HG02759 (cell line): ENCODE results near the gene DLGAP3.
"Not testable (repeated sequence)": the region's sequence is repeated elsewhere in the genome, so short reads cannot be mapped to it uniquely, and the experiment has no call there.

Experiments
- ATAC-seq: cut with Tn5 transposase; IDR thresholded peaks from one replicate; pipeline ENCODE4 v1.9.1; 2021; ENCODE audit warnings: mild to moderate bottlenecking, moderate library complexity; ENCODE audit not compliant: unreplicated experiment

The DLGAP3 gene, protein sequence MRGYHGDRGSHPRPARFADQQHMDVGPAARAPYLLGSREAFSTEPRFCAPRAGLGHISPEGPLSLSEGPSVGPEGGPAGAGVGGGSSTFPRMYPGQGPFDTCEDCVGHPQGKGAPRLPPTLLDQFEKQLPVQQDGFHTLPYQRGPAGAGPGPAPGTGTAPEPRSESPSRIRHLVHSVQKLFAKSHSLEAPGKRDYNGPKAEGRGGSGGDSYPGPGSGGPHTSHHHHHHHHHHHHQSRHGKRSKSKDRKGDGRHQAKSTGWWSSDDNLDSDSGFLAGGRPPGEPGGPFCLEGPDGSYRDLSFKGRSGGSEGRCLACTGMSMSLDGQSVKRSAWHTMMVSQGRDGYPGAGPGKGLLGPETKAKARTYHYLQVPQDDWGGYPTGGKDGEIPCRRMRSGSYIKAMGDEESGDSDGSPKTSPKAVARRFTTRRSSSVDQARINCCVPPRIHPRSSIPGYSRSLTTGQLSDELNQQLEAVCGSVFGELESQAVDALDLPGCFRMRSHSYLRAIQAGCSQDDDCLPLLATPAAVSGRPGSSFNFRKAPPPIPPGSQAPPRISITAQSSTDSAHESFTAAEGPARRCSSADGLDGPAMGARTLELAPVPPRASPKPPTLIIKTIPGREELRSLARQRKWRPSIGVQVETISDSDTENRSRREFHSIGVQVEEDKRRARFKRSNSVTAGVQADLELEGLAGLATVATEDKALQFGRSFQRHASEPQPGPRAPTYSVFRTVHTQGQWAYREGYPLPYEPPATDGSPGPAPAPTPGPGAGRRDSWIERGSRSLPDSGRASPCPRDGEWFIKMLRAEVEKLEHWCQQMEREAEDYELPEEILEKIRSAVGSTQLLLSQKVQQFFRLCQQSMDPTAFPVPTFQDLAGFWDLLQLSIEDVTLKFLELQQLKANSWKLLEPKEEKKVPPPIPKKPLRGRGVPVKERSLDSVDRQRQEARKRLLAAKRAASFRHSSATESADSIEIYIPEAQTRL

DNA sequence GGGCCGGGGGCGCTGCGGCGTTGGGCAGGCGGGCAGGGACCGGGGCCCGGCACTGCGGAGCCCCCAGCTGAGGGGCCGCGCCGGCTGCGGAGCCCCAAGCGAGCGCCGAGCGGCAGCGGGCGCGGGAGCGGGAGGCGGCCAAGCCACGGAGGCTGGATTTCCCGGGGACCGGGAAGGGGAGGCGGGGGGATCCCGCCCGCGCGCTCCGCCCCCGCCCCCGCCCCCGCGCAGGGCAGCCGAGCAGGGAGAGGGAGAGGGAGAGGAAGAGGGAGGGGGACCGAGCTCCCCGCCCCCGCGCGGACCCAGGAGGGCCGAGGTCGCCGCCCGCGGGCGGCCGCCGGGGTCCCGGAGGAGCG, at the start of gene DLGAP3:
Gene DLGAP3 (minus strand): TSS at position 154 of the 356 bp plus-strand sequence. CDS start 24,267 bp downstream, outside the sequence.
- no peak for ATAC-seq

DNA sequence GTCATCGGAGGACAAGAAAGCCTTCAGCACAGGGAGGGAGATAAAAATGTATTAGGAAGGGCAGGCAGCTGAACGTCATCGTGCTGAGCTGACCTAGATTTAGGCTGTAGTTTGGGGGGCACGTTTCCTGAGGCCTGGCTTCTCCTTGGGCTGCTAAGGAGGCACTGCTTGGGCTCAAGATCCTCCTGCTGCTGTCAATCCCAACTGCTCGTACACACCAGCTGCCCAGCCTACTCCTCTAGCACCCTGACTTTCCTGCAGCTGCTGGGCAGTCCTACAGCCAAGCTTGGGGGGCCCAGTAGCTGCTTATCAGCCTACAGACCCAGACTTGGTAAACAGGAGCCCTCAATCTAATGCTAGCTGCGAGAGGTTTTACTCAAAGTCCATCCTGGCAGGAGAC, 49.5 kb upstream of the DLGAP3 start:
- no peak for ATAC-seq

DNA sequence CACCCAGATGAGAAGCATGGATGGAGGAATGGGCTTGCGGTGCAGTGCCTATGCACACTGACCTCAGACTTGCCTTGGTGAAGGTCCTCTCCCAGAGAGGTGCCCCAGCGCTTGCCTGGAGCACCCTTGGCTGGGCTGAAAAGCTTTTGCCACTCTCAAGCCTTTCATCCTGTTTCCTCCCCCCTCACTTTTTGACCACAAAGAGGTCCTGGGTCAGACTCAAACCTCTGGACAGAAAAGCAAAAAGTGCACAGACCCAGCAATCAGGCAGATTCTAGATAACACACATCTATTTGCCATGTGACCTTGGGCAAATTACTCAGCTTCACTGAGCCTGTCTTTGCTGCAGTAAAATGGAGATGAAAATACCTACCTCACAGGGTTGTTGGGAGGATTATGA, 48.4 kb upstream of the DLGAP3 start:
- ATAC-seq: no peak

DNA sequence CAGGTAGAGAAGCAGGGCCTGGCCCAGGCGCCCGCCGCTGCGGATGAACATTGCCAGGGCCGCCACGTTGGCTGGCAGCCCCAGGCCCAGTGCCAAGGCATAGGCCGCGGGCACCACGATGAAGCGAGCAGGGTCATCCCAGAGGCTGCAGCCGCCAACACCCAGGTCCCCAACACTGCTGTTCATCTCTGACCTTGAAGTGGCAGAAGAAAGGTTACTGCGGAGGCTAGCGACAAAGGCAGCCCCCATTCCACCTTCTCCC, 47.7 kb upstream of the DLGAP3 start:
- ATAC-seq: no peak

DNA sequence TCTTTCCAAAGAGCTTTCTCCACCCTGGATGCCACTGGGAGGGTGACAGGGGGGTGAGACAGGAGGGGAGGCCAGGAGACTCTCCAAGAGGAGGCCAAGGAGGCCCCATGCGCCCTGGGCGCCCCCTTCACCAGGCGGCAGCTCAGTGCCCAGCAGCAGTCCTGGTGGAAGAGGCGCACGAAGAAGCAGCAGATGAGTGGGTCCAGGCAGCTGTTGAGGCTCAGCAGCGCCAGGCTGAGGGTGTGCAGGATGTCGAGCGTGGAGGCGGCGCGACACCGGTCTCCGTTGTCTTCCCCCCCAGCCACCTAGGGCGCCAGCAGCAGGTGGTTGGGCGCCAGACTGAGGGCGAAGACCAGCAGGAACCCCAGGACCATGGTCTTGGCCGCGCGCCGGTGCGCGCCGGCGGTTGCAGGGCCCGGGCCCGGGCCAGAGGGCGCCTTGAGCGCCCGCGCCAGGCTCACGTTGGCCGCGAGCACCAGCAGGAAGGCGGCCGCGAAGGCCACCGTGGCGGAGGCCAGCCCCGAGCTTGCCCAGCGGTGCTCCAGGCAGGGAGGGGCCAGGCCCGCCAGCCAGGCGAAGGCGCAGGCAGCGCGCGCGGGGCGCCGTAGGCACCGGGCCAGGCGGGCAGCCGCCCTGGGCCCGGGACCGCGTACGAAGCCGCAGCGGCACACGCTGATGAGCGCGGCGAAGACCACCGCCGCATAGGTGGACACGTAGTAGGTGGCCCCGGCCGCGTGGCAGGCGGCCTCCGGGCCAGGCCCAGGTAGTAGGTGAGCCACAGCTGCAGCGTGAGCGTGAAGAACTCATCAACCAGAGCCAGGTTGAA, 47.1 kb upstream of the DLGAP3 start:
- no peak for ATAC-seq

DNA sequence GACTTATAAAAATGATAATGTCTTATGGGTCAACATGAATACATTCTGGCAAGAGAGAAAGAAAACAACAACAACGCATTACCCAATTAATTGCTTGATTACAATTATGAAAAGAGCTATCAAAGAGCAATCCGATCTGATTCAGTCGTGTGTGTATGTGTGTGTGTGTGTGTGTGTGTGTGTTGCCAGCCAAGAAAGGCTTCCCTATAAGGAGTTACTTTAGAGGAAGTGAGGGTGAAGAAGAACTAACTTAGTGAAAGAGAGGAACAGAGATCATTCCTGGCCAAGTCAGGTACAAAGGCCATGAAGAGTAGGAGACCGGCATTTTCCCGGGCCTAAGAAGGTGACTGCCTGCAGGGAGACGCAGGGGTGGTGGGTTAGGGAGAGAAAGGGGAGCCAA, 46.3 kb upstream of the DLGAP3 start:
- no peak for ATAC-seq

DNA sequence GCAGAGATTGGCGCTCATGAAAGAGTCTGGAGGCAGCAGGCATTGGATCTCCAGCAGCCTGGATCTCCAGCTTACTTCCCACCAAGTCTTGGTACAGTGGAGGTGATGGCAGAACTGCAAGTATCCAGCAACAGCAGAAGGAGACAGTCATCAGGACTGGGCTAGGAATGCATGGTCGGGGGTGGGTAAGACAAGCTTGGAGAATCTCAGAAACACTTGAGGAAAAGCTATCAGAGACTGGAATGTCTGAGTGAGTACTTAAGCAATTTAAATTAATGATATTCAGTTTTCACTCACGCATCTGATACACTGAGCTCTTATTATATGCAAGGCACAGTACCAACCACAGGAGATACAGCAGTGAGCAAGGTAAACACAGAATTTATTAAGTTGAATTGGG, 45.9 kb upstream of the DLGAP3 start:
- no peak for ATAC-seq

DNA sequence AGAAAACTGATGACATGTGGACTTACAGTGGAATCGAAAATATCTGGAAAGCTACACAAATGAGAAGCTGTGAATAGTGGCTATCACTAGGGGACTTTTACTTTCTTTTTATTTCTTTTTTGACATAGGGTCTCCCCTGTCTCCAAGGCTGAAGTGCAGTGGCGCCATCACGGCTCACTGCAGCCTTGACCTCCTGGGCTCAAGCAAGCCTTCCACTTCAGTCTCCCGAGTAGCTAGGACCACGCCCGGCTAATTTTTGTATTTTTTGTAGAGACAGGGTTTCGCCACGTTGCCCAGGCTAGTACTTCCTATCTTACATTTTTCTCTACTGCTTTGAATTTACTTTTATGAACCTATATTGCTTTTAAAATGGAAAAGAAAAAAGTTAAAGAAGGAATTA, 45.2 kb upstream of the DLGAP3 start:
- no peak for ATAC-seq

DNA sequence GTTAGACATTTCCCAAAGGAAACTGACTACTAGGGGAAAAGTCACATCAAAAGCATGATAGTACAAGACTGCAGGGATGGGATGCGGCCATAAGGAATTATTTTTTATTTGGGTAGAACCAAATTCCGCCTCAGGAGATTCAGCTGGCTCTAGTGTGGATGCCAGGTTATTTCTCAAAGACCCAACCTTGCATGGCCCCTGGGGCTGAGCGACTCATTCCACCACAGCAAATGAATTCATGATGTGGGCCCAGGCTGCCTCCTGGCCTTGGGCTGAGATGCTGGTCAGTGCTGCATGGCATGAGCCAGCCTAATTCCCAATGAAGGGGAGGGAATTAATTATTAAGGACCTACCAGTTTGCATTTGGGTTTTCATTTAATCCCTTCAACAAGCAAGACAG, 43.9 kb upstream of the DLGAP3 start:
- ATAC-seq: no peak

DNA sequence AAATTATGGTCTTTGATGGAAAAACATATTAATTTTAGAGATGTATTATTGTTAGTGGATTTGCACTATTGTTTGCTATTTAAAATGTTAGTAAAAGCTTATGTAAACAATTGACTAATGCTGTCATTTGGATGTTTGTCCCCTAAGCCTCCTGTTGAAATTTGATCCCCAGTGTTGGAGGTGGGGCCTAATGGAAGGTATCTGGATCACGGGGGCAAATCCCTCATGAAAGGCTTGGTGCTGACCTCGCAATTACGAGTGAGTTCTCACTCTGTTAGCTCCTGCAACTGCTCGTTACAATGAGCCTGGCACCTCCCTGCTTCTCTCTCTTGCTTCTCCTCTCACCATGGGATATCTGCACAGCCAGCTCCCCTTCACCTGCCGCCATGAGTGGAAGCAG, 41.4 kb upstream of the DLGAP3 start:
- ATAC-seq: no peak

DNA sequence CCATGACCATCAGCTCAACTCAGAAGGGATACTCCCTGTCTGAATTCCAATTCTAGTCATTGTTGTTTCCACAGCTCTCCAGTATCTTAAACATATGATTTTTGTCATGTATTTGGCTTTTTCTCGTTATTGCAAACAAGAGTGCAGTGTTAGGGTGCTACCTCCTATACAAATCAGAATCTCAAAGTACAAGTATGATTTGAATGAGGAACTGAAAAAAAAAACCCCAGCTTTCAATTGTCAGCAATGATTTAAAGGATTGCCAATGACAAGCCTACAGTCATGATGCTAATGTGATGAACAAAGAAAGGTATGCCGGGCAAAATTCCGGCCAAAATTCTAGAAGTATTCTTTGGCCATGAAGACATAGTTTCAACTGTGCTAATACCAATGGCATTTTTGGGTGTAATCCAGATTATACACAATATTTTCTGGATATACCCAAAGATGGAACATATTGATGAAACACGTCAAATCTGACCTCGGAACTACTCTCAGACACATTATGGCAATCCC, 40.8 kb upstream of the DLGAP3 start:
- ATAC-seq: no peak

DNA sequence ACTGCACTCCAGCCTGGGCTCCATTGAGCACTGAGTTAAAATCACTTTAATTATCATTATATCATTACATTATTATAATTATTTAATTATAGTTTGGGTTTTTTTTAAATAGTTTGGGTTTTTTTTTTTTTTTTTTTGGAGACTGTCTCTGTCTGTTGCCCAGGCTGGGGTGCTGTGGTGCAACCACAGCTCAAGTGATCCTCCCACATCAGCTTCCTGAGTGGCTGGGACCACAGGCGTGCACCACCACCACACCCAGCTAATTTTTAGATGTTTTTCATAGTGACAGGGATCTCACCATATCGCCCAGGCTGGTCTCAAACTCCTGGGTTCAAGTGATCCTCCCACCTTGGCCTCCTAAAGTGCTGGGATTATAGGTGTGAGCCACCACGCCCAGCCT, 38.8 kb upstream of the DLGAP3 start:
- not testable (repeated sequence) for ATAC-seq

DNA sequence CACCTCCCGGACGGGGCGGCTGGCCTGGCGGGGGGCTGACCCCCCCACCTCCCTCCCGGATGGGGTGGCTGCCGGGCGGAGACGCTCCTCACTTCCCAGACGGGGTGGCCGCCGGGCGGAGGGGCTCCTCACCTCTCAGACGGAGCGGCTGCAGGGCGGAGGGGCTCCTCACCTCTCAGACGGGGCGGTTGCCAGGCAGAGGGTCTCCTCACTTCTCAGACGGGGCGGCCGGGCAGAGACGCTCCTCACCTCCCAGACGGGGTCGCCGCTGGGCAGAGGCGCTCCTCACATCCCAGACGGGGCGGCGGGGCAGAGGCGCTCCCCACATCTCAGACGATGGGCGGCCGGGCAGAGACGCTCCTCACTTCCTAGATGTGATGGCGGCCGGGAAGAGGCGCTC, 38.2 kb upstream of the DLGAP3 start:
- ATAC-seq: not testable (repeated sequence)

DNA sequence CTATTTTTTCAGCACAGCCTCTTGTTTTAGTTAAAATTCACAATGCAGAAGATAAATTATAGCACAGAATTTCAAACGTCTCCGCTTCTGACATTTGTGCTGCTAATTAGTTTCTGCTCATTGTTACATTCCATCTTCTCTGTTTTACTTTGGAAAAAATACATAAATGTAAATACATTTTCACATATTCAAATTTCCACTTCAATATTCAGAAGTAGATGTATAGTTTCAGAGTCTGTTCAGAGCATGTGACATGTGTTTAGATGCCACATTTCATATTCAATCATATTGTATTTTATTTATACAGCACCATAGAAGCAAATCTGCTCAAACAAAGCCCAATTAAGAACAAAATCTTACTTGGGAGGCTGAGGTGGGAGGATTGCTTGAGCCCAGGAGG, 36.1 kb upstream of the DLGAP3 start:
- no peak for ATAC-seq

DNA sequence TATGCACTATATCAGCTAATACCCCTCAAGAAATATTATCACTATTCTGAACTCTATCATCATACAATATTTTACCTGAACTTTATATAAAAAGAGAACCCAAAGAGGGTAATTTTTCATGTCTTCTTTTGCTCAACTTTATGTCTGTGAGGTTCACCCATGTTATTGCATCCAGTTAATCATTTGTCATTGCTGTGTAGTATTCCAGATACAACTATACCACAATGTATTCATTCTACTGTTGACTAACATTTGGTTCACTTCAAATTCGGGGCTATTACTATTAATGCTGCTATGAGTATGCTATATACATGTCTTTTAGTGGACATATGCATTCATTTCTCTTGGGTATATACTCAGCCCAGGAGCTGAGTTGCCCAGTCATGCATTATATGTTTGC, 21.0 kb upstream of the DLGAP3 start:
- ATAC-seq: no peak

DNA sequence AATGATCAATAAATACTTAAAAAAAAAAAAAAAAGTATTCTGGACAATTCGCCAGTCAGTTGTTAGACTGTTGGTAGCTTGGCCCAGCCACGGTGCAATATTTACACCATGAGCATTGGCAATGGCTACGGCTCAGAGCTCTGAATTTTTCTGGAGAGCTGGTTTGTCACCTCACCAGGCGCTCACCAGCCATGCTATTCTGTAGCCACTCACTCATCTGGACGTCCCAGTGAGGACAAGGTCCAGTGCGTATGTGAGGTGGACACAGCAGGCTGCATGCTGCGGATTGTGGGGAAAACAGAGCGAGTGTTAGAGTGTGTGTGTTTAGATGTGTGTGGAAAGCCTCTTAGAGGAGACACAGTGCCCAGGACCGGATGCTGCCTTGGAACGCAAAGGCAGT, 19.3 kb upstream of the DLGAP3 start:
- ATAC-seq: not testable (repeated sequence)

DNA sequence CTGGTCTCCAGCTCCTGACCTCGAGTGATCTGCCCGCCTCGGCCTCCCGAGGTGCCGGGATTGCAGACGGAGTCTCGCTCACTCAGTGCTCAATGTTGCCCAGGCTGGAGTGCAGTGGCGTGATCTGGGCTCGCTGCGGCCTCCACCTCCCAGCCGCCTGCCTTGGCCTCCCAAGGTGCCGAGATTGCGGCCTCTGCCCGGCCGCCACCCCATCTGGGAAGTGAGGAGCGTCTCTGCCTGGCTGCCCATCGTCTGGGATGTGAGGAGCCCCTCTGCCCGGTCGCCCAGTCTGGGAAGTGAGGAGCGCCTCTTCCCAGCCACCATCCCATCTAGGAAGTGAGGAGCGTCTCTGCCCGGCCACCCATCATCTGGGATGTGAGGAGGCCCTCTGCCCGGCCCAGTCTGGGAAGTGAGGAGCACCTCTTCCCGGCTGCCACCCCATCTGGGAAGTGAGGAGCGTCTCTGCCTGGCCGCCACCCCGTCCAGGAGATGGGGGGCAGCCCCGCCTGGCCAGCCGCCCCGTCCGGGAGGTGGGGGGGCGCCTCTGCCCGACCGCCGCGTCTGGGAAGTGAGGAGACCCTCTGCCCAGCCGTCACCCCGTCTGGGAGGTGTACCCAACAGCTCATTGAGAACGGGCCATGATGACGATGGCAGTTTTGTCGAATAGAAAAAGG, 18.3 kb upstream of the DLGAP3 start:
- ATAC-seq: not testable (repeated sequence)

DNA sequence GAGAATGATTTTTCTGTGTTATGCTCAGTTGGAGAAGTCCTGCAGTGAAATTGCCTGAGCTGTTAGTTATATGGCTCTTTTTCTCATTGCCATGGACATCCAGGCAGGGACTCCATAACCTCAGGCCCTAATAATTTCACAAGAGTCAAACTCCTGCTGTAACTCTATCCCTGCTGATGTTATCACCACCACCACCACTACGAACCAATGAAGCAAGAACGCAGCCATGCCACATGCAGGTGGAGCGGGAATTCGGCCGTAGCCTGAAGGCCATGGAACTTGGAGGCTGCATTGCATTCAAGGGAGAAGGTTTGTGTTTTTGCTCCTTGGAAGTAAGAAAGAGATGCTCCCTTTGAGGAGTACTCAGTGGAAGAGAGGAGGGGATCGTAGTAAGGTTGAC, 16.8 kb upstream of the DLGAP3 start:
- no peak for ATAC-seq

DNA sequence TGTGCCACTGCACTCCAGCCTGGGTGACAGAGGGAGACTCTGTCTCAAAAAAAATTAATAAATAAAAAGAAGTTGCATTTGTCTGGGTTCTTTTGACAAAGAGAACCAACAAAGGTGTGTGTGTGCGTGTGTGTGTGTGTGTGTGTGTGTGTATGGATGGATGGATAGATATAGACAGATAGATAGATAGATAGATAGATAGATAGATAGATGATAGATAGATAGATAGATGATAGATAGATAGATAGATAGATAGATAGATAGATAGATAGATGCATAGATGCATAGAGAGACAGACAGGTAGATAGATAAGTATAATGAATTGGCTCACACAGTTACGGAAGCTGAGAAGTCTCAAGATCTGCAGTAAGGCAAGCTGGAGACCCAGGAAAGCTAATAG, 12.3 kb upstream of the DLGAP3 start:
- not testable (repeated sequence) for ATAC-seq

DNA sequence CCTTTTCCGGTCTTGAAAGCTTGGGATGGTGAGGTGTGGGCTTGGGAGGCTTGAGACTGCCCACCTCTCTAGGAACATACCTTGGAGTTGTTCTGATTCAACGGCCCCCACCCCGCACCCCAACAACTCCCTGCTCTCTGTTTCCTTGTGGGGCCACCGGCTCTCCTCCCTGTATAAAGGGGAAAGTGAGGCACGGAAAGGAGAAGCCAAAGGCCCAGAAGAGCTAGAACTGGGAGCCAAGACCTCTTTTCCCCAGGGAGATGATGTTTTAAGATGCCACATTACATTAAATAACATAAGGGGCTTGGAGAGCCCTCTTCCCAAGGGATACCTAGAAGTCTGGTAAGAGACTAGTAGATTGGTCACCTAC, 1.2 kb upstream of the DLGAP3 start:
- no peak for ATAC-seq
